Hematopoietic multipotent progenitor cell (in vitro differentiated cells): ENCODE data around the gene AVL9. TPM values are rescaled to one million over a fixed set of nuclear protein-coding genes. Genes with fewer than 3 reads are reported as not detected.
A peak's percentile ranks its signal among the peaks of the same experiment; 100 is the strongest.
"Not testable (repeated sequence)": the region's sequence is repeated elsewhere in the genome, so short reads cannot be mapped to it uniquely, and the experiment has no call there.

Experiments
- DNase-seq, 3 donors: peaks; one replicate each; pipeline ENCODE4 v3.0.0-alpha.2; 2011 to 2015; ENCODE audit warnings: low read depth in 2 of 3, low spot score in 2 of 3
- total RNA-seq: library from RNA; depleted of rRNA; stranded (reverse); fragments of >200 nt; gene quantifications from one replicate; pipeline ENCODE4 v1.2.3, GENCODE V29; 2012

The AVL9 gene
- 21.5 TPM for total RNA-seq

DNA sequence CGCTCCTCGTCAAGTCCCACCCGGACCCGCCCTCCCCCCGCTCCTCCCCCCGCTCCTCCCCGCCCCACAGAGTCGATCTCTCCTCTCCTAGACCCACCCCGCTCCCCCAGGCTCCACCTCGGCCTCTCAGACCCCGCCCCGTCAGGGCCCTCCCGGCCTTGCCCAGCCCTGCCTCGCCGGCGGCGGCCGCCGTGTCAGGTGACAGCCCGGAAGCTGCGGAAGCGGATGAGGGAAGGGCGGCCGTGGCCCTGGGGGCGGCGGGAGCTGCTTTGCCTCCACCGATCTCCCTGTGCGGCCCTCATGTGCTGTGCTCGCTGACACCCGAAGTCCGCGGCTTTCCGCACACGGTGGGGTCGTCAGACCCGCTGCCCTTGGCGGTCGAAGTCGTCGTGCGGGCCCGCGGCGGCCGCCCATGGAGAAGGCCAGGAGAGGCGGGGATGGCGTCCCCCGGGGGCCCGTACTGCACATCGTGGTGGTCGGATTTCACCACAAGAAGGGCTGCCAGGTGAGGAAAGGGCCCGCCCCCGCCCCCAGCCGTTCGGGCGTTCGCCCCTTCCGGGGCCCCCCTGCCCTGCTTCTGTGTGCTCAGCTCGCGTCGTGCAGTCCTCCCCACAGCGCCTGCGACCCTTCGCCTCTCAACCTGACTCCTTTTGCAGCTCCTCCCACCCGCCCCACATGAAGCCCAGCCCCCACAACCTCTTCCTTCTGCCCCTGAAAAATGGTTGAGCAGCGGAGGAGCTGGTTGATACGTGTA lies at the start of gene AVL9:
Gene AVL9, plus strand, starts transcription at position 192 of the 754 bp plus-strand sequence. Its CDS starts 221 bp downstream, at position 413.
- peak; percentile 82 to 98 (median 97) for DNase-seq

GRCh38 chr7:32447218-32447617 lies 48.1 kb upstream of the AVL9 start:
- DNase-seq, result no peak

DNA sequence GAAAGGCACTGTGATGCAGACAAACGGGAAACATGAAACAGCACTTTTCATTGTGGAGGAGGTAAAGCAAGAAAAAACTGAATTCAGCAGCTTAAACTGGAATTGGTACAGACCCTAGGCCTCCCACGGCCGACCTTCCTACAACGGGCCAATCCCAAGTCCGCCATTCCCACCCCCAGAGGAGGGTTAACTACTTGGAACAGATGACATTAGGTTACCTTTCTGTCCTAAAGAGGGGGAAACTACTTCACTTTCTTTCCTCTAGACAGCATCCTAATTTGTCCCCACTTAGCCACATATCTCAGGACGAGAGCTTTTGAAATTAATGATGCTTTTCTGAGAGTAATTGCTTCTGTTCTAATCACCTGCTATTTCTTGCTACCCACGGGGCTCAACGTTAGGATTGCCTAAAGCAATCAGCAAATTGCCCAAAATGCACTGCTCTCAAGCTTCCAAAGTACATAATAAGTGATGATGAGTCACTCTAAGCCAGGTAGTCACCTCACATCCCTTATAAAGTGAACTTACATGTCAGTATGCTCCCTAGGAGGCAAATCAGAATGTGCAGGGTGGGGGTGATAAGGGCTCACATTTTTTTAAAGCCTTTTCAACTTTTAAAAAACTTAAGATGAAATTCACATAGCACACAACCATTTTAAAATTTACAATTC lies 41.8 kb upstream of the AVL9 start:
- DNase-seq, result no peak

- no peak for DNase-seq
These were observed 37.3 kb upstream of the AVL9 start for GRCh38 chr7:32458025-32458424.

GRCh38 chr7:32459788-32460187 lies 35.5 kb upstream of the AVL9 start:
- no peak for DNase-seq

- DNase-seq, result no peak
These were observed 33.8 kb upstream of the AVL9 start for GRCh38 chr7:32461484-32461883.

GRCh38 chr7:32462451-32462850 lies 32.8 kb upstream of the AVL9 start:
- DNase-seq, result no peak

- DNase-seq, result no peak
These were observed 32.3 kb upstream of the AVL9 start for GRCh38 chr7:32462977-32463376.

DNA sequence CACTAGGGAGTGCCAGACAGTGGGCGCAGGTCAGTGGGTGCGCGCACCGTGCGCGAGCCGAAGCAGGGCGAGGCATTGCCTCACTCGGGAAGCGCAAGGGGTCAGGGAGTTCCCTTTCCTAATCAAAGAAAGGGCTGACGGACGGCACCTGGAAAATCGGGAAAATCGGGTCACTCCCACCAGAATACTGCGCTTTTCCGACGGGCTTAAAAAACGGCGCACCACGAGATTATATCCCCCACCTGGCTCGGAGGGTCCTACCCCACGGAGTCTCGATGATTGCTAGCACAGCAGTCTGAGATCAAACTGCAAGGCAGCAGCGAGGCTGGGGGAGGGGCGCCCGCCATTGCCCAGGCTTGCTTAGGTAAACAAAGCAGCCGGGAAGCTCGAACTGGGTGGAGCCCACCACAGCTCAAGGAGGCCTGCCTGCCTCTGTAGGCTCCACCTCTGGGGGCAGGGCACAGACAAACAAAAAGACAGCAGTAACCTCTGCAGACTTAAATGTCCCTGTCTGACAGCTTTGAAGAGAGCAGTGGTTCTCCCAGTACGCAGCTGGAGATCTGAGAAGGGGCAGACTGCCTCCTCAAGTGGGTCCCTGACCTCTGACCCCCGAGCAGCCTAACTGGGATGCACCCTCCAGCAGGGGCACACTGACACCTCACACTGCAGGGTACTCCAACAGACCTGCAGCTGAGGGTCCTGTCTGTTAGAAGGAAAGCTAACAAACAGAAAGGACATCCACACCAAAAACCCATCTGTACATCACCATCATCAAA lies 30.5 kb upstream of the AVL9 start:
- DNase-seq, result not testable (repeated sequence)

GRCh38 chr7:32470004-32470403 lies 25.3 kb upstream of the AVL9 start:
- not testable (repeated sequence) for DNase-seq

DNA sequence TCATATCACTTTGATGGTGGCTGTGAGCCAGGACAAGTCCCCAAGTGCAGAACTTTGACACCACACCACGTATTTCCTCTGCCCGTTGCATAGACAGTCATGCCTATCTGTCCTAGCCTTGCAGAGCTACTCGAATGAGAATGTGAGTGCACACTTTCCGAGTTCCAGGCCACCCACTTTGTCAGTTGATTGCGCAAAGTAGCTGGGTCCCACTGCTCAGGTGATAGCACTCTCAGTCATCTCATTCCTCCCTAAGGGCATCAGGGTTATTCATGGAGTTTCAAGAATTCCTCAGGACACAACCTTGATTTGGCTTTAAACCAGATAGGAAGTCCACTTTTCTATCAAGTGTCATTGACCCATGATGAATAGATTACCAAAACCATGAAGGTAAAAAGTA lies 24.4 kb upstream of the AVL9 start:
- DNase-seq, result no peak

GRCh38 chr7:32472015-32472414 lies 23.3 kb upstream of the AVL9 start:
- DNase-seq, result no peak

DNA sequence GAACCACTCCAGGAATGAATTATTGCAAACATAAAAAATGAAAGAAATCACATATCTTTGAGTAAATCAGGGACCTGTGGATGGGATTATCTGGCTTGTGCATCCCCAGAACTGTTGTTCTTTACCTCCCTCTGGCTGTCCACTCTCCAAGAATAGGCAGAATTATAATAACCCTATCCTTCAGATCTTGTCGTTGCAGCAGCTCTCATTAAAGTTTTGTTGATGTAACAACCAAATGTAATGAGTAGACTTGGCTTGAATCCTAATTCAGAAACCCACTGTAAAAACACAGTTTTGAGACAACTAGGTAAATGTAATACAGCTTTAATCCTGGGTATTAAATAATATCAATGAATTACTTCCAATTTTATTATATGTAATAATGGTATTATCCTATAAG lies 21.3 kb upstream of the AVL9 start:
- no peak for DNase-seq

- DNase-seq, result no peak
These were observed 18.3 kb upstream of the AVL9 start for GRCh38 chr7:32476816-32477648.

DNA sequence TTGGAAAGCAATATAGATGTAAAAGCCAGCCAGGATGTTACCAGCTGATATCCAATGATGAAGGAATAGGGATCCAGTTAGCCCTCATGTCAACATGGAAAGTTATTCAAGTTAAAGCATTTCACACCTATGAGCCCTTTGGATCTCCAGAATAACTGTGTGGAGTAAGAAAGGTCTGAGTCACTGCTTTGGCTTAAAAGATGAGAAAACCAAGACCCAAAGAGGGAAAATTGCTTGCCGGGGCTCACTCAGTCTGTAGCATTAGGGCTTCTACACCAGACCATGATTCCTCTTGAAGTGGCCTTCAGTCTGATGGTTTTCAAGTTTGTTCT lies 17.7 kb upstream of the AVL9 start:
- no peak for DNase-seq

GRCh38 chr7:32479574-32480200 lies 15.6 kb upstream of the AVL9 start:
- peak in 2 of 3 donors; percentile 26 to 54 for DNase-seq

DNA sequence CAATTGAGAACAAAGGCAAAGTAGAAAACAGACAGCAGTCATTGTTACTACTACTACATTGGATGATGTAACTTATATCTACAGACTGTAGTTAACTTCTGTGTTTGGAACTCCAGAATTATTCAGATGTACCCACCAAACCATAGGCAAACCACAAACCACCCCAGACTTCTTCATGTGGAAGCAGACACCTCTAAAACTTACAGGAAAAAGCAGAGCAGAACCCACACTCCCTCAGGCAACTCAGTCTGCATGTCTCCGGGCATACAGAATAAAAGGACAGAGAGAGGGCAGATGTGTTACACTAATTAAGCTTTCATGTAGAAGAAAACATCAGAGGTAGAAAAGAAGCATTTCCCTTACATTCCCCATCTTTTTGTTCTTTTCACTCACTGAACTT lies 14.1 kb upstream of the AVL9 start:
- DNase-seq, result no peak

GRCh38 chr7:32481921-32482320 lies 13.4 kb upstream of the AVL9 start:
- DNase-seq, result no peak

DNA sequence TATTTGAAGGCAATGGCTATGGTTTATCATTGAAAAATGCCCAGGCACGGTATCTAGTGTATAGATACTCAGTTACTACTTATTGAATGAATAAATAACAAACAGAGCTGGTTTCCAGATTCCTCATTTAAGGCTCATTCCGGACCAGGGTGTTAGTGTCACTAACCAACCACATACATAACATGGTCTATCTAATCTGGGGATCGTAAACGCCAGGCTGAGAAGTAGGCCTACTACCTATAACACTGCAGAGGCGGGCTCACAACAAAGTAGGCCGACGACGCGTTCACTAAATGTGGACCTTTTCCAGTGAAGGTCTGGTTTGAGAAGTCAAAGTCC lies 5.5 kb upstream of the AVL9 start:
- peak in 1 of 3 donors; percentile 2 for DNase-seq

DNA sequence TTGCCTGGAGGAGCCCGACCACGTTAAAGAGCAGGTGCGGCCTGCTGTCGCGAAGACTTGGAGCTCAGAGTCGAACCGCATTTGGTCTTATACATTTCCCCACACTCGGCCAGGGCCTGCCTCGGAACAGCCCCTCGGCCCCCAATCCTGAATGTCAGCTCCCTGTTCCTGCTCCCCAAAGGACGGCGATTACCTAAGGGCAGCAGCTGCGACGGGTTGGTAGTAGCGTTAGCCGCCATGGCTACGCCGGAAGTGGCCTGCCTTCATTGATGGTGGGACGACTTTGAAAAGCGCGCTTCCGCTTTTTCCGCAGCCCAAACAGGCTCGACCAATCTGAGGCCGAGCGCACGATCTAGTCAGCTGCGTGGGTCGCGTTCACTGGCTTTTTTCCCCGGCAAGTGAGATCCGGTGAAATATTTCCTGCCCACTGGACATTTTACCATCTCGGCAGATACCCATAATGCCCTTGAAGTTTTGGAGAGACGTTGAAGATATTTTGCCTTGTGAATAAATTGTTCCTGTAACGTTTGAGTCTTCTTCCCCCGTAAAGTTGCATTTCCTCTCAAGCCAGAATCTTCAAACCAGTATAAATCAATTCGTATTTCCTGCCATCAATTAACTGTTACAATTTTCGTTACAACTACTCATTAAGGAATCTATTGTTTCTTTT lies 5.0 kb upstream of the AVL9 start, which contains the start of gene LSM5:
Gene LSM5, minus strand, starts transcription at position 254 of the 670 bp plus-strand sequence. Its CDS starts 15 bp downstream, at position 239.
- DNase-seq, result peak; percentile 81 to 95 (median 94)
